Naive B cell (primary cell): ENCODE measurements around the gene CYP19A1. TPM values are rescaled to one million over a fixed set of nuclear protein-coding genes. Genes with fewer than 3 reads are reported as not detected.

Experiments
- ATAC-seq, 2 donors: fragments of 150-1000 bp; cut with Tn5 transposase; 2 replicates each; pipeline ENCODE4 v1.10.0; 2021; ENCODE audit warnings: low read depth in 2 of 2, mild to moderate bottlenecking in 2 of 2, moderate library complexity in 2 of 2
- DNase-seq: peaks from one replicate; pipeline ENCODE4 v3.0.0; 2022
- H3K27ac Mint-ChIP-seq, 6 donors: one replicate each; pipeline ENCODE4 v1.8.0; 2020 to 2022; ENCODE audit warnings: mild to moderate bottlenecking in 6 of 6, mixed read lengths in 6 of 6, moderate library complexity in 5 of 6, inconsistent platforms in 2 of 6
- H3K27me3 Mint-ChIP-seq, 3 donors: one replicate each; pipeline ENCODE4 v1.8.0; 2021 to 2022; ENCODE audit warnings: mixed read lengths in 3 of 3, mild to moderate bottlenecking in 1 of 3
- H3K36me3 Mint-ChIP-seq, 2 donors: one replicate each; pipeline ENCODE4 v1.8.0; 2020 to 2022; ENCODE audit warnings: mixed read lengths in 2 of 2, inconsistent platforms in 1 of 2, mild to moderate bottlenecking in 1 of 2
- H3K4me1 Mint-ChIP-seq, 3 donors: one replicate each; pipeline ENCODE4 v1.8.0; 2020 to 2022; ENCODE audit warnings: mixed read lengths in 3 of 3, inconsistent platforms in 1 of 3, mild to moderate bottlenecking in 1 of 3, moderate library complexity in 1 of 3
- H3K4me3 Mint-ChIP-seq, 8 donors: one replicate each; pipeline ENCODE4 v1.8.0; 2020 to 2022; ENCODE audit warnings: mild to moderate bottlenecking in 8 of 8, mixed read lengths in 8 of 8, moderate library complexity in 8 of 8, inconsistent platforms in 2 of 8
- H3K9me3 Mint-ChIP-seq, 7 donors: one replicate each; pipeline ENCODE4 v1.8.0; 2020 to 2022; ENCODE audit warnings: mixed read lengths in 7 of 7, mild to moderate bottlenecking in 5 of 7, inconsistent platforms in 2 of 7, moderate library complexity in 1 of 7
- polyA plus RNA-seq, 6 donors: library from polyadenylated mRNA; unstranded; fragments of 300-500 nt; fragmentation: Illumina TruSeq; gene quantifications; one replicate each; pipeline ENCODE4 v1.2.3, GENCODE V29; 2021; ENCODE audit warnings: low read depth in 6 of 6

Gene CYP19A1
- polyA plus RNA-seq, 6 donors from 2014 or later, result not detected

GRCh38 chr15:51349156-51349844, 10.9 kb upstream of the CYP19A1 start:
- H3K4me3 Mint-ChIP-seq, result peak overlapping the region in 1 of 8 donors; percentile 66

GRCh38 chr15:51348688-51349087, 10.3 kb upstream of the CYP19A1 start:
- no peak for DNase-seq
- H3K36me3 Mint-ChIP-seq, result no peaks in the 10 kb centered on the region
- no peak for ATAC-seq
- H3K27me3 Mint-ChIP-seq, result peaks cover 33 to 37% (median 34%) of the 10 kb centered on the region in 3 donors
- no peaks in the 10 kb centered on the region for H3K9me3 Mint-ChIP-seq
- H3K27ac Mint-ChIP-seq, result no peak overlapping the region
- H3K4me3 Mint-ChIP-seq, result no peak overlapping the region
- H3K4me1 Mint-ChIP-seq, result no peaks in the 10 kb centered on the region

More at GRCh38 chr15:51349156-51349844, 10.9 kb upstream of the CYP19A1 start:
- H3K4me1 Mint-ChIP-seq, result no peaks in the 10 kb centered on the region
- H3K27ac Mint-ChIP-seq, result no peak overlapping the region
- ATAC-seq (no peak), DNase-seq (no peak)
- no peaks in the 10 kb centered on the region for H3K36me3 Mint-ChIP-seq
- H3K27me3 Mint-ChIP-seq, result peaks cover 33 to 38% (median 33%) of the 10 kb centered on the region in 3 donors
- H3K9me3 Mint-ChIP-seq, result peaks cover 0 to under 1% (median 0%) of the 10 kb centered on the region in 7 donors

- no peaks in the 10 kb centered on the region for H3K36me3 Mint-ChIP-seq
- peaks cover 27 to 37% (median 31%) of the 10 kb centered on the region in 3 donors for H3K27me3 Mint-ChIP-seq
- no peaks in the 10 kb centered on the region for H3K9me3 Mint-ChIP-seq
- DNase-seq (no peak), ATAC-seq (no peak)
- peaks cover 0 to 6% (median 0%) of the 10 kb centered on the region in 3 donors for H3K4me1 Mint-ChIP-seq
- no peak overlapping the region for H3K4me3 Mint-ChIP-seq
- no peak overlapping the region for H3K27ac Mint-ChIP-seq
Measured at GRCh38 chr15:51346136-51346535, 7.7 kb upstream of the CYP19A1 start.

- H3K36me3 Mint-ChIP-seq, result no peaks in the 10 kb centered on the region
- ATAC-seq (no peak), DNase-seq (no peak)
- H3K4me3 Mint-ChIP-seq, result no peak overlapping the region
- no peak overlapping the region for H3K27ac Mint-ChIP-seq
- no peaks in the 10 kb centered on the region for H3K9me3 Mint-ChIP-seq
- peaks cover 0 to 6% (median 0%) of the 10 kb centered on the region in 3 donors for H3K4me1 Mint-ChIP-seq
- H3K27me3 Mint-ChIP-seq, result peaks cover 23 to 49% (median 29%) of the 10 kb centered on the region in 3 donors
Measured at GRCh38 chr15:51343466-51343865, 5.1 kb upstream of the CYP19A1 start.

- peaks cover 23 to 49% (median 29%) of the 10 kb centered on the region in 3 donors for H3K27me3 Mint-ChIP-seq
- no peak for DNase-seq
- H3K27ac Mint-ChIP-seq, result no peak overlapping the region
- no peaks in the 10 kb centered on the region for H3K9me3 Mint-ChIP-seq
- ATAC-seq, result no peak
- peak overlapping the region in 4 of 8 donors; percentile 12 to 35 (median 24) for H3K4me3 Mint-ChIP-seq
- no peaks in the 10 kb centered on the region for H3K36me3 Mint-ChIP-seq
- H3K4me1 Mint-ChIP-seq, result peaks cover 0 to 6% (median 0%) of the 10 kb centered on the region in 3 donors
Measured at GRCh38 chr15:51342227-51342999, 4.0 kb upstream of the CYP19A1 start.

- no peaks in the 10 kb centered on the region for H3K9me3 Mint-ChIP-seq
- peak within 1 kb of the TSS in 1 of 6 donors; percentile 58 for H3K27ac Mint-ChIP-seq
- H3K27me3 Mint-ChIP-seq, result peaks cover 23 to 49% (median 29%) of the 10 kb centered on the region in 3 donors
- H3K36me3 Mint-ChIP-seq, result no peaks in the 10 kb centered on the region
- ATAC-seq (peak in 1 of 2 donors; percentile 28), DNase-seq (no peak)
- H3K4me3 Mint-ChIP-seq, result peak within 1 kb of the TSS in 5 of 8 donors; percentile 12 to 44 (median 20)
- peaks cover 0 to 6% (median 0%) of the 10 kb centered on the region in 3 donors for H3K4me1 Mint-ChIP-seq
Measured at GRCh38 chr15:51341366-51342226, 3.2 kb upstream of the CYP19A1 start, which contains the start of gene GLDN. Gene GLDN (plus strand): TSS chr15:51341655. CDS start chr15:51341685, 30 bp downstream.

GRCh38 chr15:51335538-51336410, 2.6 kb downstream of the CYP19A1 start:
- Mint-ChIP-seq H3K4me3 (peak overlapping the region in 7 of 8 donors; percentile 2 to 44 (median 31)), H3K27ac (peak overlapping the region; percentile 21 to 83 (median 62))
- peak; percentile 89 to 91 for ATAC-seq

GRCh38 chr15:51335087-51335486, 3.3 kb downstream of the CYP19A1 start:
- H3K4me3 Mint-ChIP-seq, result peak overlapping the region in 5 of 8 donors; percentile 2 to 37 (median 31)
- peak overlapping the region in 5 of 6 donors; percentile 21 to 83 (median 39) for H3K27ac Mint-ChIP-seq
- no peaks in the 10 kb centered on the region for H3K9me3 Mint-ChIP-seq
- DNase-seq (no peak), ATAC-seq (no peak)
- H3K27me3 Mint-ChIP-seq, result peaks cover 0 to 2% (median 2%) of the 10 kb centered on the region in 3 donors
- peaks cover 8 to 25% (median 11%) of the 10 kb centered on the region in 3 donors for H3K4me1 Mint-ChIP-seq
- H3K36me3 Mint-ChIP-seq, result no peaks in the 10 kb centered on the region

More at GRCh38 chr15:51335538-51336410, 2.6 kb downstream of the CYP19A1 start:
- H3K36me3 Mint-ChIP-seq, result no peaks in the 10 kb centered on the region
- H3K9me3 Mint-ChIP-seq, result no peaks in the 10 kb centered on the region
- H3K27me3 Mint-ChIP-seq, result peaks cover 0 to 9% (median 8%) of the 10 kb centered on the region in 3 donors
- H3K4me1 Mint-ChIP-seq, result peaks cover 8 to 25% (median 11%) of the 10 kb centered on the region in 3 donors
- peak; percentile 27 for DNase-seq

GRCh38 chr15:51334011-51334451, 4.4 kb downstream of the CYP19A1 start:
- no peak for DNase-seq
- Mint-ChIP-seq H3K36me3 (no peaks in the 10 kb centered on the region), H3K4me3 (peak overlapping the region in 2 of 8 donors; percentile 24 to 47), H3K9me3 (peaks cover 0 to 4% (median 0%) of the 10 kb centered on the region in 7 donors), H3K4me1 (peaks cover 8 to 25% (median 11%) of the 10 kb centered on the region in 3 donors), H3K27me3 (no peaks in the 10 kb centered on the region), H3K27ac (peak overlapping the region in 4 of 6 donors; percentile 62 to 86 (median 80))
- peak in 1 of 2 donors; percentile 48 for ATAC-seq

- H3K27me3 Mint-ChIP-seq, result no peaks in the 10 kb centered on the region
- H3K27ac Mint-ChIP-seq, result peak overlapping the region in 1 of 6 donors; percentile 62
- no peaks in the 10 kb centered on the region for H3K36me3 Mint-ChIP-seq
- H3K4me1 Mint-ChIP-seq, result peaks cover 8 to 25% (median 11%) of the 10 kb centered on the region in 3 donors
- no peak overlapping the region for H3K4me3 Mint-ChIP-seq
- DNase-seq (no peak), ATAC-seq (no peak)
- peaks cover 0 to 4% (median 0%) of the 10 kb centered on the region in 7 donors for H3K9me3 Mint-ChIP-seq
Measured at GRCh38 chr15:51333571-51333970, 4.8 kb downstream of the CYP19A1 start.

GRCh38 chr15:51332206-51333147, 5.9 kb downstream of the CYP19A1 start:
- Mint-ChIP-seq H3K36me3 (no peaks in the 10 kb centered on the region), H3K4me1 (peaks cover 8 to 25% (median 11%) of the 10 kb centered on the region in 3 donors), H3K9me3 (peaks cover 0 to 4% (median 0%) of the 10 kb centered on the region in 7 donors), H3K4me3 (no peak overlapping the region), H3K27ac (peak overlapping the region in 1 of 6 donors; percentile 5), H3K27me3 (no peaks in the 10 kb centered on the region)
- DNase-seq, result no peak
- no peak for ATAC-seq
